ENCODE data around the gene THSD7B.

The THSD7B gene, protein sequence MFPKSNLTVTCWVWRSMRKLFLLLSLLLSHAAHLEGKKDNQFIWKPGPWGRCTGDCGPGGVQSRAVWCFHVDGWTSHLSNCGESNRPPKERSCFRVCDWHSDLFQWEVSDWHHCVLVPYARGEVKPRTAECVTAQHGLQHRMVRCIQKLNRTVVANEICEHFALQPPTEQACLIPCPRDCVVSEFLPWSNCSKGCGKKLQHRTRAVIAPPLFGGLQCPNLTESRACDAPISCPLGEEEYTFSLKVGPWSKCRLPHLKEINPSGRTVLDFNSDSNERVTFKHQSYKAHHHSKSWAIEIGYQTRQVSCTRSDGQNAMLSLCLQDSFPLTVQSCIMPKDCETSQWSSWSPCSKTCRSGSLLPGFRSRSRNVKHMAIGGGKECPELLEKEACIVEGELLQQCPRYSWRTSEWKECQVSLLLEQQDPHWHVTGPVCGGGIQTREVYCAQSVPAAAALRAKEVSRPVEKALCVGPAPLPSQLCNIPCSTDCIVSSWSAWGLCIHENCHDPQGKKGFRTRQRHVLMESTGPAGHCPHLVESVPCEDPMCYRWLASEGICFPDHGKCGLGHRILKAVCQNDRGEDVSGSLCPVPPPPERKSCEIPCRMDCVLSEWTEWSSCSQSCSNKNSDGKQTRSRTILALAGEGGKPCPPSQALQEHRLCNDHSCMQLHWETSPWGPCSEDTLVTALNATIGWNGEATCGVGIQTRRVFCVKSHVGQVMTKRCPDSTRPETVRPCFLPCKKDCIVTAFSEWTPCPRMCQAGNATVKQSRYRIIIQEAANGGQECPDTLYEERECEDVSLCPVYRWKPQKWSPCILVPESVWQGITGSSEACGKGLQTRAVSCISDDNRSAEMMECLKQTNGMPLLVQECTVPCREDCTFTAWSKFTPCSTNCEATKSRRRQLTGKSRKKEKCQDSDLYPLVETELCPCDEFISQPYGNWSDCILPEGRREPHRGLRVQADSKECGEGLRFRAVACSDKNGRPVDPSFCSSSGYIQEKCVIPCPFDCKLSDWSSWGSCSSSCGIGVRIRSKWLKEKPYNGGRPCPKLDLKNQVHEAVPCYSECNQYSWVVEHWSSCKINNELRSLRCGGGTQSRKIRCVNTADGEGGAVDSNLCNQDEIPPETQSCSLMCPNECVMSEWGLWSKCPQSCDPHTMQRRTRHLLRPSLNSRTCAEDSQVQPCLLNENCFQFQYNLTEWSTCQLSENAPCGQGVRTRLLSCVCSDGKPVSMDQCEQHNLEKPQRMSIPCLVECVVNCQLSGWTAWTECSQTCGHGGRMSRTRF (N-terminal part only)

DNA sequence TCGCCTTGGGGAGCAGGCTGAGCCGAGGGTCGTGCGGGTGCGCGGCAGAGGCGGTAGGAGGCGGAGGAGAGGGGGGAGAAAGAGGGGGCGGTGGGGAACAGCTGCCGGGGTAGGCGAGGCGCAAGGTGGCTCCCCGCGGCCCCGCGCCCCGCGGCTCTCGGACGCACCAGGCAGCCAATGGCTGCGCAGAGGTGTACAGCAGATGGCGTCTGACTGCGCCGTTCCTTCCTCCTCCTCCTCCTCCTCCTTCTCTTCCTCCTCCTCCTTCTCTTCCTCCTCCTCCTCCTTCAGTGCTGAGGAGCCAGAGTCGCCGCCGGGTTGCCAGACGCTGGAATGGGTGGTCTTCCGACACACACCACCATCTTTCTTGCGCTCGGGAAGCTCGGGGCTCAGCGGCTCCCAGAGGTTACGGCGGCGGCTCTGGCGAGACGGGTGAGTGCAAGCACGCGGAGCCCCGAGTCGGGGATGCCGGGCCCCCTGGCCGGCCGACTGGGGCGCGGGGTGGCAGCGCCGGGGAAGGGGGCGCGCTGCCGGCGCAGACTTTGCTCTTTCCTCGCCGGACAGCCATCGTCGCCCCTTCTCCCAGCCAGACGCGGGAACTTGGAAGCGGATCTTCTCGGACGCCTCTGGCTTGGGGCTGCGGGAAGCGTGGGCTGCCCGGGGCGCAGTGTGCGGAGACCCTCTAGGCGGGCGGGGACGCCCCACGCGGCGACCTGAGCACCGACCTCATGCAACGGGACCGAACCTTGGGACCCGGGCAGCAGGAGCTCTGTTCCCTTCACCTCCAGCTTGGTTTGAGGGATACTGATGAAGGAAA, at the start of gene THSD7B:
TSS of gene THSD7B (plus strand) at position 290 of the 817 bp plus-strand sequence. CDS start 116,634 bp downstream, outside the sequence.
- H3K4me3 ChIP-seq (ENCODE audit: low read depth, low read length) = no peak within 1 kb of the TSS
- TF ChIP-seq, protein P1, sequence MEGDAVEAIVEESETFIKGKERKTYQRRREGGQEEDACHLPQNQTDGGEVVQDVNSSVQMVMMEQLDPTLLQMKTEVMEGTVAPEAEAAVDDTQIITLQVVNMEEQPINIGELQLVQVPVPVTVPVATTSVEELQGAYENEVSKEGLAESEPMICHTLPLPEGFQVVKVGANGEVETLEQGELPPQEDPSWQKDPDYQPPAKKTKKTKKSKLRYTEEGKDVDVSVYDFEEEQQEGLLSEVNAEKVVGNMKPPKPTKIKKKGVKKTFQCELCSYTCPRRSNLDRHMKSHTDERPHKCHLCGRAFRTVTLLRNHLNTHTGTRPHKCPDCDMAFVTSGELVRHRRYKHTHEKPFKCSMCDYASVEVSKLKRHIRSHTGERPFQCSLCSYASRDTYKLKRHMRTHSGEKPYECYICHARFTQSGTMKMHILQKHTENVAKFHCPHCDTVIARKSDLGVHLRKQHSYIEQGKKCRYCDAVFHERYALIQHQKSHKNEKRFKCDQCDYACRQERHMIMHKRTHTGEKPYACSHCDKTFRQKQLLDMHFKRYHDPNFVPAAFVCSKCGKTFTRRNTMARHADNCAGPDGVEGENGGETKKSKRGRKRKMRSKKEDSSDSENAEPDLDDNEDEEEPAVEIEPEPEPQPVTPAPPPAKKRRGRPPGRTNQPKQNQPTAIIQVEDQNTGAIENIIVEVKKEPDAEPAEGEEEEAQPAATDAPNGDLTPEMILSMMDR (IDR thresholded peaks at IDR 0.05; ENCODE audit: borderline replicate concordance, insufficient read depth, low read depth, low read length) = no peak

DNA sequence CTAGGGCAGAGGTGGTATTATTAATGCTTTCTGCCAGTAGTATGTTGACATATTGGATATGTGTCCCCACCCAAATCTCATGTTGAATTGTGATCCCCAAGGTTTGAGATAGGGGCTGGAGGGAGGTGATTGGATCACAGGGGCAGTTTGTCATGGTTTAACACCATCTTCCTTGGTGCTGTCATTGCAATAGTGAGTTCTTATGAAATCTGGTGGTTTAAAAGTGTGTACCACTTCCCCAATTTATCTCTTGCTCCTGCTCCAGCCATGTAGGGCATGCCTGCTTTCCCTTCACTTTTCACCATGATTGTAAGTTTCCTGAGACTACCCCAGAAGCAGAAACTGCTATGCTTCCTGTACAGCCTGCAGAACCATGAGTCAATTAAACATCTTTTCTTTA, 47.1 kb upstream of the THSD7B start:
- no peak overlapping the region for H3K4me3 ChIP-seq (ENCODE audit: low read depth, low read length)
- TF ChIP-seq, protein P1 (IDR thresholded peaks at IDR 0.05; ENCODE audit: borderline replicate concordance, insufficient read depth, low read depth, low read length) = no peak

DNA sequence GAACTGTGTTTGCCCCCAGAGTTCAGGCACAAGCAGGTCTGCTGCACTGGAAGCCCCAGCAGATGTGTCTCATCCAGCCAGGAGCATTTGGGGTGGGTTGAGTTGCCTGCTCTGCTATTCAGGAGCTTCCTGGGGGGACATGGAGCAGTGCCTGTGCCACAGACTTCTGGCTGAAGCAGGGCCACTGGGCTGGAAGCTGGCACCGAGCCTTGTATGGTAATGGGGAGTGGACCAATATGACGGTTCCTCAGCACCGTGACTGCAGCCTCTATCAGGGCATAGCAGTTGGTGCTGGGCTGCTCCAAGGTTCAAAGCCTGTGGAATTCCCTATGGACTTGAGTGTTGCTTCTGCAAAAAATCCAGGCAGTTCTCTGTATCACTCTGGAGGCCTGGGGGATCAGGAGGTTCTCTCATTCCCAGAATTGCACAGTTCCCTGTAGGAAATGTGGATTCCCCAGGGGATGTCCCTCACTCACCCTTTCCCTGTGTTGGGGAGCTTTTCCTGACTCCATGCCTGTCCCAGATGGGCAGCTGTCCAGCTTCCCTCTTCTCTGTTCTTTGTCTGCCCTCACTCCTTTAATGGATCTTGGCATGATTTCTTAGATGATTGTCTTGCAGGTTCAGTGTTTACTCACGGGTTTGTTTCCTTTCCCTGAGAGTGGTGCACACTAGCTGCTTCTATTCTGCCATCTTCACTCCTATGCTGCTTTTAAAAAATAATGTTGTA, 37.2 kb upstream of the THSD7B start:
- no peak overlapping the region for H3K4me3 ChIP-seq (ENCODE audit: low read depth, low read length)
- TF ChIP-seq, protein P1 (IDR thresholded peaks at IDR 0.05; ENCODE audit: borderline replicate concordance, insufficient read depth, low read depth, low read length) = no peak

DNA sequence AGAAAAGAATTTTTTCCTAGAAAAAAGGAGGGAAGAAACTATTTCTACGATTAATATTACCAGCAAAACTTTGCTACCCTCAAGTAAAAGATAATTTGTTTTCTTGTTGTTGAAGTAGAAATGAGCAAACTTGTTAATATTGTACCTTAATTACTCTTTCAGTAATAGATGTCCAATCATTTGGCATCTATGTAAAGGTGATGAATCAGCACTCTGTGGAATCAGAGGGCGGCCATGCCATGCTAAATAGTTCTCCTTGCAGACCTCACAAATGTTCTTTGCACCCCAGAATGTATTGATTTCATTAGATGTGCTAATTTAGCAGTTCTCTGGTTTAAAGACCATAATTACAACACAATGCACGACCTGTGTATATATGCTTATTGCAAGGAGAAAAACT, 29.1 kb upstream of the THSD7B start:
- TF ChIP-seq, protein P1 (IDR thresholded peaks at IDR 0.05; ENCODE audit: borderline replicate concordance, insufficient read depth, low read depth, low read length) = no peak
- no peak overlapping the region for H3K4me3 ChIP-seq (ENCODE audit: low read depth, low read length)

DNA sequence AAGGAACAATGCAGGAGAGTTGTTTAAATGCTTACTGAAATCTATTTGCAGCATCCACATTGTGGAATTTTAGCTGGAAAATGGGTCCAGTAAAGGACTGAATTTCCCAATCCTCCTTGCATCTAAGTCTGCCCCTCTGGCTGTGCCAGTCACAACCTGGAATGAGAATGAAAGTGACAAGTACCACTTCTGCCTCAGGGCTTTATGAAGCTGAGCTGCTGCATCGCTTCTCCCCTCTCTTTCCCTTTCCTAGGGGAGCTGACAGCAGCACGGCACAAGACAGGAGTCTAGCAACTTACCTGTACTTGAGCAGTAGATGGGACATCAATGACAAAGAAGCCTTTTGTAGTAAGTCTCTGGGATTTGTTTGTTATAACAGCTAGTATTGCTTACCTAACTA, 27.3 kb upstream of the THSD7B start:
- no peak overlapping the region for H3K4me3 ChIP-seq (ENCODE audit: low read depth, low read length)
- TF ChIP-seq, protein P1 (IDR thresholded peaks at IDR 0.05; ENCODE audit: borderline replicate concordance, insufficient read depth, low read depth, low read length) = no peak
